Fibroblast of upper back skin (primary cell): ENCODE results near the gene SMYD5.

Experiments used
- DNase-seq: peaks from one replicate; pipeline ENCODE4 v3.0.0-alpha.2; 2013

The SMYD5 gene

DNA sequence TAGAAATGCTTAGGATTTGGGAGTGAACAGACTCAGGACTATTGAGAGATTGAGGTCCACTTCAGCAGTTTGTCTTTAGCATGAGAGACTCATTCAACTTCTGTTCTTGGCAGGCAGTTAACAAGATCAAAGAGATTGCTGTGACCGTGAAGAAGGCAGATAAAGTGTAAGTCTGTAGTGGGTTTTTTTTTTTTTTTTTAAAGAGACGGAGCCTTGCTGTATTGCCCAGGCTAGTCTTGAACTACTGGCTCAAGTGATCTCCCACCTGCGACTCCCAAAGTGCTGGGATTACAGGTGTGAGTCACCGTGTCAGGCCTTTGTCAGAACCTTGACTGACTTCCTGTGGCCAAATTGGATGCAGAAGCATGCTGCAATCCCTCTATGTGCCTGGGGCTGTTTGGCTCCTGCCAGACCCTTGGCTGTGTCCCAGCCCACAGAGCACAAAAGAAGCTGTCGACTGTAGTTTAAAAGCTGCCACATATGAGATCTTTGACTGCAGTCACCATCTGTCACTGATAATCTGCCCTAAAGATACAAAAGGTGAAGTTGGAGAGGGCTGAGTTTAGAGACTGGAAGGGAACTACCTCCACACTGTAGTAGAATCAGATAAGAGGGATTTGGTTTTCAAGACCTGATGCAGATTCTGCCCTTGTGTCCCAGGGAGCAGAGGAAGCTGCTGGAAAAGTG lies 30.0 kb downstream of the SMYD5 start:
- DNase-seq: peak; percentile 33

DNA sequence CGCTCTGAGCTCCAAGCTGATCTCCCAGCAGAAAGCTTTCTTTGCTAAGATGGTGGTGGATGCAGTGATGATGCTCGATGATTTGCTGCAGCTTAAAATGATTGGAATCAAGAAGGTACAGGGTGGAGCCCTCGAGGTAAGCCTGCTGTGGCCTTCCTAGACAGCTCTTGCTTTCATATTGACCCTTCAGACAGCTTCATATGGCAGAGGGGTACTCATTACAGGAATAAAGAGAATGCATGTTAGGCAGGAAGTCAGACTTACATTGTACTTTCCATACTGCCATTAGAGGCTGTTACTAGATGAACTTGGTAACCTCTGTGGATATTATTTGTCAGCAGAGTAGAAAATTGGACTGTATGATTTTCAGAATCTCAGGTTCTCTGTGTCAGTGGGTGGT lies 30.5 kb downstream of the SMYD5 start:
- DNase-seq: no peak

DNA sequence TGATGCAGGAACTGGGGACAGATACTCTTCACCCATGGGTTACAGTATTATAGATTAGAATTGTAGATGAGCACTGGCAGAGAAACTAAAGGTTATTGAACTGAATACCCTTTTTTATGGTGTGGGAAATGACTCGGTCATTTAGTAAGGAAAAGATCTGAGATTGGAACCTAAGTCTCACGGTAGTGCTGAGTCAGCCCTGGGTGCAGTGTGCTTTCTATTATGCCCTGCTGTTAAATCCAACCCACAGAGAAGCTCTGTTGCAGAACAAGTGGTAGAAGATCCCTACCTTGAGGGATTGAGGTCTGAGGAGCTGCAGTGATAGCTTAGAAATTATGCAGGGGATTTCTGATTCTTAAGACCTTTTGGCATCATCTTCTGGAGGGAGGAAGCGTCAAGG lies 32.8 kb downstream of the SMYD5 start:
- no peak for DNase-seq

DNA sequence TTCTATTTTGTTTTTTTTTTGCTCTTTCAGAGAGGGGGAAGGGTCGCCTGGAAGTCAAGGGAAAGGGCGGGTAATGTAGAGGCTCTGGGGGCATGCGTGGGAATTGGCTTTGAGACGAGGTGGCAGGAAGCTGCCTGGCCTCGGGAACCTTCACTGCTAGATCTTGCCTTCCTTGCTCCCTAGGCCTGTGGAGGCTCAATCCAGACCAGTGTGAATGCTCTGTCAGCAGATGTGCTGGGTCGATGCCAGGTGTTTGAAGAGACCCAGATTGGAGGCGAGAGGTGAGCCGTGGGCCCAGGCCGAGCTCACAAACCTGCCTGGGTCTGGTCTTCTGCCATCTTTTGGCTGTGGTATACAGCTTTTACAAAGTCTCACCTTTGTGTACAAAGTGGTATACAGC lies 35.6 kb downstream of the SMYD5 start:
- no peak for DNase-seq

DNA sequence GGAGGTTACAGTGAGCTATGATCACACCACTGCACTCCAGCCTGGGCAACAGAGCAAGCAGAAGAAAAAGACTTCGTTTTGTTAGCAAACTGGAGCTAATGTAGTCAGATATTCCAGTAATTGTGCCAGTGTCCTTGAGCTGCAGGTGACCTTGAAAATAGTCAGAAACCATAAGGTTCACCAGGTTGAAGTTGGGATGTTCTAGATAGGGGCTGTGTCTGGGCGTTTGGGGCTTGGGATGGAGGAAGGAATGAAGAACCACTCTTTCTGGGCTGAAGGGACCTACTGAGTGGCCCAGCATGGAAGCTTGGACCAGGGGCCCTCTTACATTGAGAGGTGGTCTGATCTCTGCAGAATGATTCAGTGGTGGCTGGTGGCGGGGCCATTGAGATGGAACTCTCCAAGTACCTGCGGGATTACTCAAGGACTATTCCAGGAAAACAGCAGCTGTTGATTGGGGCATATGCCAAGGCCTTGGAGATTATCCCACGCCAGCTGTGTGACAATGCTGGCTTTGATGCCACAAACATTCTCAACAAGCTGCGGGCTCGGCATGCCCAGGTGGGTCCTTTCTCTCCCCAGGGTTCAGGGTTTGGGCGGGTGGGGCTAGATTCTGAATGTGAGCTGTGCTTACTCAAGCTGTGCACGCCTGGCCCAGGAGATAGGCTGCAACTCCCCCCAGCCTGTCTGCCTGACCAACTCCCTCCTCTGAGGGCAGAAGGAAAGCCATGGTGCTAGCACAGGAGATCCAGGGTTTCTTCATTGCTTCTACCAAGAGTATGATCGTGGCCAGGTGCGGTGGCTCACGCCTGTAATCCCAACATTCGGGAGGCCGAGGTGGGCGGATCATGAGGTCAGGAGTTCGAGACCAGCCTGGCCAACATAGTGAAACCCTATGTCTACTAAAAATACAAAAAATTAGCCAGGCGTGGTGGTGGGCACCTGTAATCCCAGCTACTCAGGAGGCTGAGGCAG lies 37.1 kb downstream of the SMYD5 start:
- no peak for DNase-seq

DNA sequence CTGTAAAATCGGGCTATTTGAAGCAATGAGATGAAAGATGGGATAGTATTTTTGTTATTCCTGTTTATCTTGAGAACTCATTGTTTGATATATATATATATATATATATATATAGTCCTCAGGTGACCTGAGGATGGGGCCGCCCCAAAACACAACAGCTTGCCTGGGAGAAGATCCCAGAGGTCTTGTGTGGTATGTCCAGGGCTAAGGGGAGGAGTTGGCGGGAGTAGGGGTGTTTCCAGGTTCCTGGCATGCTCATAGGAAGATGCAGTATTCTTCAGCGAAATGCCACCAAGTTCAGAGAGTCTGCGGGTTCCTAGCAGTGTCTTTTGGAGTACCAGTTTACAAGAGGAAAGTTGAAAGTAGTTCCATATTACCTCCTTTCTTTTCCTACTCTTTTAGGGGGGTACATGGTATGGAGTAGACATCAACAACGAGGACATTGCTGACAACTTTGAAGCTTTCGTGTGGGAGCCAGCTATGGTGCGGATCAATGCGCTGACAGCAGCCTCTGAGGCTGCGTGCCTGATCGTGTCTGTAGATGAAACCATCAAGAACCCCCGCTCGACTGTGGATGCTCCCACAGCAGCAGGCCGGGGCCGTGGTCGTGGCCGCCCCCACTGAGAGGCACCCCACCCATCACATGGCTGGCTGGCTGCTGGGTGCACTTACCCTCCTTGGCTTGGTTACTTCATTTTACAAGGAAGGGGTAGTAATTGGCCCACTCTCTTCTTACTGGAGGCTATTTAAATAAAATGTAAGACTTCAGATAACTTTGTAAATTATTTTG lies 38.4 kb downstream of the SMYD5 start:
- no peak for DNase-seq

DNA sequence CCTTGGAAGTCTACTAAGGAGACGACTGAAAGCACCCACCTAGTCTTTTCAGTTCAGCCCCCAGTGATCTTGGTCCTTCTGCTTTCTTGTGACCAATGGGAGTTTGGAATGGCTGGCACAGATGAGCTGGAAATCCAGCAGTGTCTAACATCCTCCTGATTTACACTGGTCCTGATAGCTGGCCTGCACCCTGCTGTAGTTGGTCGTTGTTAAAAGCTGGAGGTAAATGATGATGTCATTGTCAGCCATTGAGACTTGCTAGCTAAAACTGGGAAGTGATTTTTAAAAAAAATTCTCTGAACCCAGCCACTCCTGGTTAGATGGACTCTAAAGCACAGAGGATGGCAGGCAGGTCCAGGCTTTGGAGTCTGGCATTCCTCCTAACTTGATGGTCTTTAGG lies 39.4 kb downstream of the SMYD5 start:
- DNase-seq: no peak

DNA sequence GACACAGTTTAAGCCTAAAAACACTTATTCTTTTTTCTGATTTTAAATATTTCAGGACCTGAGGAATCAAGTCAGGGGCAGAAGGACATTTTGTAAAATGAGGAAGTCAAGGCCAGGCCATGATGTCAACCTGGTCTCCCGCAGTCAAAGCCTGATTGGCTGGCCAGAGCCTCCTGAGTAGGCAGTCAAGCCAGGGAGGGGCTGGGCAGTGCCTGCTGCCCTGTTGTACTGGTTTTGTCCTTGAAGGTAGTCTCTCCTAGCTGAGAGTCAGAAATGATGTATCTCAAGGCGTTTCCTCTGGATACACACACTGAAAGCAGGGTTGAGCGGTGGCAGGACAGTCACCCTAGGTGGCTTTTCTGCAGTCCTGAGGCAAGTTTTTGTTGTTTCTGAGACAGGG lies 39.9 kb downstream of the SMYD5 start:
- DNase-seq: no peak

DNA sequence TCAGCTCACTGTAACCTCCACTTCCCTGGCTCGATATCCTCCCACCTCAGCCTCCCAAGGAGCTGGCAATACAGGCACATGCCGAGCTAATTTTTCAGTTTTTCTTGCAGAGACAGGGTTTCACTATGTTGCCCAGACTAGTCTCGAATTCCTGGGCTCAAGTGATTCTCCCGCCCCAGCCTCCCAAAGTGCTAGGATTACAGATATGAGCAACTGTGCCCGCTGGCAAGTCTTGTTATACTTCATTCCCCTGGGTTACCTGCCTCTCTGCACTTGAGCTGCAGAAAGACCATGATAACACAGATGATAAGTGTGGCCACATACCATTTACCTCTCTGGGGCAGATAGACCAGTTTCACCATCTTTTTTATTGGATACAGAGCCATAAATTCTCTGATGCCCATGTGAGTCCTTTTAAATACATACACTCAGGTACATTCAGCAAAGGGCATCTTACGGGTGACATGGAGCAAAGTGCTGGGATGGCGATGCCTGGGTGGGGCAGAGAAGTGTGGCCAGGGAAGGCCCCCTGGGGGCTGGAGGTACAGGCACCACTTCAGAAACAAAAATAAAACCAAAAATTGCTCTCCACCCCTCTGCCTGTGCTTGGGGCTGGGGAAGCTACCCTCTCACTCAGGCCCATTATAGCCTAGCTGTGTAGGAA lies 40.4 kb downstream of the SMYD5 start:
- no peak for DNase-seq

DNA sequence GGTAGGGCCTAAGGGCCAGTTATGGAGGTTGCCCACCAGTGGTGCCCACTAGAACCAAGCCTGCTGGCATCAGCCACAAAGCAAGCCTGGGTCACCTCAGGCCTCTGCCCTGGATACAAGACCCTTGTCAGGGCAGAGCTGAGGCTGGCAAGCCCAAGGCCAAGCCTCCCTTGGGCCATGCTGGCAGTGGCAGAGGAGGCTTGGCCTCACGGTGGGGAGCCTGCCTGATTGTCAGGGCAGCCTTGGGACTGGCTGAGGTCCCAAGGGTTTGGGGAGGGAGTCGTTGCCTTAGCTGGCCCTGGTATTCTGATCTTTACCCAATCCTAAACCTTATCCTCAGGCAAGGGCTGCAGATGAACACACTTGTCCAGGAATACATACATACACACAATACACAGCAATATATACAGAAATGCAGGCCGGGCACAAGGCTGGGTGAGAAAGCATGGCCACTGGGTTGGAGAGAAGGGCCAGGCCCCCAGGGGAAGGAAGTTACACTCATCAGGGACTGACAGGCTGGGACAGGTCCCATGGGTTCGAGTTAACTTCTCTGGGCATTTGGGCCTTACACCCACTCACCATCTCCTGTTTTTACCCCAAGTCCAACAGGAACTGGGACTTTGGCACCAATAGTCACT lies 41.1 kb downstream of the SMYD5 start:
- DNase-seq: no peak

DNA sequence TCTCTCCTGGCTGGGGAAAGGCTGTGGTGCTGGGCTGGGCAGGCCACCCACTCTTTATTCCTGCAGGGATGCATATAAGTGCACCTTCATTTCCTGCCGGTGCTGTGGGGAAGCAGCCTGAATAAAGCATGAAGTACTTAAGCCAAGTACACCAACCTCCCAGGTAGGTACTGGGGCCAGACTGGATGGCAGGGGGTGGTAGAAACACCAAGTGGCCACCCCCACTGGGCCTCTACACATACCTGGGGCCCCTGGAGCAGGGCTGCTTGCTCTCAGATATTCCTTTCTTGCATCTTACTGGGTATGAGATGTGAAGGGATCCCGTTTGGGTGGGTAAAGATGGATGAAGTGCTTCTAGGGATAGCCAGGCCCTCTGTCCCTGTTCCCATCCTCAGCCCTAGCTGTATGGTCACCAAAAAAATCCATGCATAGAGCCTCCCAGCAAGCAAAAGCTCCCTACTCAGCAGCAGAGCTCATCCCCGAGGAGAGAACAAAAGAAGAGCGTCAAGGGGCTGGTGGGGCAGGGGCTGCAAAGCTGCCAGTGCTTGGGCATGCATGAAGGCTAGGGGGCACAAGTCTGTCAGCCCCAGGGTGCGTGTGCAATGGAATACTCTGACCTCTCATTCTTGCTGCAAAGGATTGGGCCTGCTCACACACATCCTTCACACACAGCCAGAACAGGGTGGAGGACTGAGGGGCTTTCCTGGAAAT lies 42.0 kb downstream of the SMYD5 start:
- DNase-seq: no peak

DNA sequence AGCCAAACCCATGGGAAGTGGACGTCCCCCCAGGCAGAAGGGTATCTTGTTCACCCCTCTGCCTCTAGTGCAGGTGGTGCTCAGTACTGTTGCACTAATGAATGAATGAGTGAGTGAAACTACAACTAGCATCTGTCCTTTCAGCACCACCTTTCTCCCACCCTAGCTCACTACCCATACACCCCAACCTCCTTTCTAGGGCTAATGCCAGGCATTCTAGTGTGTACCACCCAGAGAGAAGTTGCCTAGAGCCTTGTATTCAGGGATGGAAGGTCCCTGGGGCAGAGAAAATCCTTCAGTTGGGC lies 42.5 kb downstream of the SMYD5 start:
- no peak for DNase-seq

DNA sequence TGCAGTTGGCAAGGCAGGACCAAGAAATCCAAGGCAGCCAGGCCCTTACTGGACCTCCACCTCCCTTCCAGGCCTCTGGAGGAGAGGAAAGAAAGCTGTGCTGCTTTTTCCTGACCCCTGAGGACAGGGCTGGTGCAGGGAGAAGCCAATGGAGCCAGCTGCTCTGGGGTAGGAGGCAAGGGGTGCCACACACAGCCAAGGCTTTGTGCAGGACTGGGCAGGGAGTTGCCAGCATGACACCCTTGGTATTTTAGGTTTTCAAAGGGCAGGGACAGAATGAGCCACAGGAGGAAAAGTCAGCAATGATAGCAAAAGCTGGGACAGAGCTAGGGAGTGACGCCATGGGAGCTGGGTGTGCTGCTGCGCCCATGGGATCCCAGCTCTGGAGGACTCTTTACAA lies 43.0 kb downstream of the SMYD5 start:
- no peak for DNase-seq

DNA sequence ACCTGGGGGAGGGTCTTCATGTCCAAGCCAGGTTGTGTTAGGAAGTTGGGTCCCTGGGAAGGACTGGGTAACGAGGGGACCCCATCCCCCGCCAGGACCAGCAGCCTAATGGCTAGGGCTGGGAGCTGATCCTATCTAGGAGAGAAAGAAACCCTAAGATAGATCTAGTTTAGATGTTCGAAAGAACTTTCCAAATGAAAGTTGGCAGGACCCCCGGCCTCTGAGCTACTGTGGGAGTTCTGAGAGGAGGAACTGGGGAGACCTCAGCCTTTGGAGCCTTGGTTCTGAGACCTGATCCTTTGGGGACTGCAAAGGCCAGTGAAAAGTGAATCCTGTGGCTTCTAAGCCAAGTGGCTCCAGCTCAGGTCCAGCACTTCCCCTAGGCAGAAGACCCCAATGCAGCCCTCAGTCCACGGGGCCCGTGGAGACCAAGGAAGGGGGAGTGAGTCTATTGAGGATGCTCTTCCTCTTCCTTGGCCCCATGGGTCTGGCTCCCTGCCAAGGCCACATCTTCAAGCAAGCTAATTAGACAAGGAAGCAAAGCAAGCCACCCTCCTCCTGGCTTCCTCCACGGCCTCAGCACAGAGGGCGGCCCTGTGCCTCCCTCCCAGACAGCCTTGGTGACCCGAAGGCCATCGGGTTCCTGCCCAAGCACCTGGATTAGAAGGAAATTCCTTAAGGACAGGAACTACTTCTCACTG lies 43.5 kb downstream of the SMYD5 start:
- DNase-seq: no peak

DNA sequence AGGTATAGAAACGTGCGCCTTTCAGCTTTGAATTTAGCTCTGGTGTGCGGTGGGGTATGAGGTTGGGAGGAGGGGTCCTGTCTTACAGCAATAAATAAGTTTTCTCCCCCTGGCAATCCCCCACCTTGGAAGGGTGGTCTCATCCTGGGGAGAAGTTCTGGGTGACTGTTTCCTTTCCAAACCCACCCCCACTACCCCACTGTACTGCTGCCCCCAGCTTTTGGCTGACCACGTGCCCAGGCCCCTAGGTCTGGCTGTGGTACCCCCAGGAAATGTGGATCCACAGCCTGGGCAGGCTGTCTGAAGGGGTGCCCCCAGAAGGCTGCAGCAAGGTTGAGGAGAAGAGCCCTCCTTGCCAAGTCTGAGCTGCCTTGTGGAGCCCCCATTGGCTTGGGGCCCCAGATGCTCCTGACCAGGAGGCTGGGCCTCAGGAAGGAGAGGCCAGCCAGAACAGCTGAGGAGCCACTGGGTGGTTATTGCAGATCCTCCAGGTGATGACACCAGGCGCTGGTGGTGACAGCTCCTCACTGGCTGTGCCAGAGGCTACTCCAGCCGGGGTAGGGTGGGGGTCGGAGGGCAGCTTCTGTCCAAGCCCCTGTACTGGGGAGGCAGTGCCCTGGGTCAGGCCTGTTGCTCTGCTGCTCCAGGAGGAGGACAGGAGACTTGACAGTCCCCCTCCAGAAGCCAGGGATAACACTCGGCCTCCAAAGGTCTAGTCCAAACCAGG lies 44.3 kb downstream of the SMYD5 start:
- DNase-seq: no peak

DNA sequence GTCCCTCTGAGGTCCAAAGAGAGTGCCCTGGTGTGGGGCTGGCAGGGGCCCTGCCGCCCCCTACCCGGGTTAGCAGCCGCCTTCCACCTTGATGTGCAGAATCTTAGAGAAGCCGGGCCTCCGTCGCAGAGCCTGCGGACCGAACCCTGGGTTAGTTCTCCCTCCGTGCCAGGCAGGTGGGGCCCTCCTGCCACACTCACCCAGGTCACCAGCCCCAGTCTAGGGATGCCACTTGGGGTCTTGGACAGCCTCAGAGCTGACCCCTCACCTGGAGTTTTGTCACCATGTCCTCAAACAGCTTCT lies 44.8 kb downstream of the SMYD5 start:
- no peak for DNase-seq

DNA sequence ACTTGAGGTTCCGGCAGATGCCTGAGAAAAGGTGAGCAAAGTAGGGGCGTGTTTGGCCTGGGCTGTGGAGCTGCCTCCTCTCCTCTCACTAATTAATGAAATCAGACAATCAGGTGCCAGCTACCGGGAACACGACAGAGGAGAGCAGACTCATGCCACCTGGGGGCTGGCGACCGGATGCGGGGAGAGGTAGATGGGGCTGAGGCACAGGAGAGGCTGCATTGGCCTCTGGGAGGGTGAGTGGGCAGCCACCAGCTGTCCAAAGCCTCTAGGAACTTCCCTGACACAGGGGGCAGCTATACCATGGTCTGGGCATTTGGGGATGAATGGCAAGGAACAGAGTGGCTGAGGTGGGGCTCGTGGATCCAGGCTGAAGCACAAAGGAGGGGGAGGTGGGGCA lies 45.2 kb downstream of the SMYD5 start:
- no peak for DNase-seq

DNA sequence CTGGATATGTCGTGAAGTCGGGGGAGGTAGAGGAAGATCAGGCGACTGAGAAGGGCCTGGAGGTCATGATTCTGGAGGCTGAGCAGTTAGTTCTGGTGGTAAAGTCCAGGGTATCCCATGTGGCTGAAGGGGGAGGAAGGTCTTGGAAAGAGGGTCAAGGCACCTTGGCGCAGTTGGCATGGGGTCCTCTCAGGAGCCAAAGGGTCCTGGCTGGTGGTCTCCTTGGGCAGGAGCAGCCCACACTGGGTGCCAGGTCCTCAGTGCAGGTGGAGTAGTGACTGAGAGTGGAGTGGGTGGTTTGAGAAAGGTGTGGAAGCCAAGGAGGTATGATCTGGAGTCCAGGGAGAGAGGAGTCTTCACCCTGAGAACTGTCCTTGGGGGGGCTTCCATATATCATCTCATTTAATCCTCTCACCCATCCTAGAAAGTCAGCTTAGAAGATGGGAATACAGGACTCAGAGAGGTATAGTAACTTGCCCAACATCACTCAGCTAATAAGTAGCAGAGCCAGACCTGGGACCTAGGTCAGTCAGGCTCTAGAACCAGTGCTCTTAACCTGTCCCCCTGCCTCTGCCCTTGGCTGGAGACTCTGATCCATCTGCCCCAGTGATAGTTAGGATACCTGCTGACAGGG lies 45.8 kb downstream of the SMYD5 start:
- no peak for DNase-seq

DNA sequence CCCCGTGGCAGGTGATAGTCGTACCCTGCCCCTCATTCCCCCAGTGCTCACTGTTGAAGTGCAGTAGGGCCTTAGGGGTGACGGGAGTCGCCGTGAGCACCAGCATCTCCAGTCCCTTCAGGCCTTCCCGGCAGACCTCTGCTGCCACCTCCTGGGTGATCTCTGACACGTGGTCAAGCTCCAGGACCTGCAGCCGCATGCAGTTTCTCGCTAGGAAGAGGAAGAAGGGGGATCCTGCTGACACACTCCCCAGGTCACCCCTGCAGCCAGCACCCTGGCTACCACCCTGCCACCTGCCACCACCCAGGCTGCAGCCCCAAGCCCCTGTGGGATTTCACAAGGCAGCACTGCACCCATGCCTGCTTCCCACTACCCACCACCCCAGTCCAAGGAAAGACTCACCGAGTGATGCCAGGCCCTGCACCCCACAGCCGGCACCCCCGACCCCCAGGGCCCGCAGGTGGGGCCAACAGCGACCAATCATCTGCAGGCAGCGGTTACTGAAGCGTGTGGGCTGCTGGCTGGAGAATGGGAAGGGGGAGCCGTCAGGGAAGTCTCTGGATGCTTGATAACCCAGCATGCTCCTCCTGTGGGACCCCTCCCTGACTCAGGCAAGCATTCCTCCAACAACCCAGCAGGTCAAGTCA lies 46.4 kb downstream of the SMYD5 start:
- DNase-seq: peak; percentile 8
